ENCODE measurements around the gene MCC. TPM values are rescaled to one million over a fixed set of nuclear protein-coding genes. Genes with fewer than 3 reads are reported as not detected.

The MCC gene
- total RNA-seq, 1 experiment from 2014 or later = 7.6 TPM

GRCh38 chr5:113003763-113004162 is 484.5 kb downstream of the MCC start:
- no peak overlapping the region for H3K27ac Mint-ChIP-seq
- Histone ChIP-seq H3K9me3 (ENCODE audit: control insufficient read depth, low read depth, low read length) (no peaks in the 10 kb centered on the region), H2BK20ac (ENCODE audit: low read depth, low read length, poor library complexity, severe bottlenecking) (no peak overlapping the region), H3K79me2 (ENCODE audit: insufficient read depth, low read length) (no peaks in the 10 kb centered on the region), H3K4ac (ENCODE audit: low read depth, low read length) (no peak overlapping the region), H3T11ph (ENCODE audit: low read length) (no peak overlapping the region), H2BK15ac (ENCODE audit: low read depth, low read length) (no peak overlapping the region), H3K27me3 (ENCODE audit: insufficient read depth, low read length) (no peaks in the 10 kb centered on the region), H3K27ac (ENCODE audit: insufficient read length, low read depth, low read length) (no peak overlapping the region), H2BK120ac (ENCODE audit: low read depth, low read length, poor library complexity, severe bottlenecking) (no peak overlapping the region), H3K23ac (ENCODE audit: insufficient read length, low read depth, low read length) (no peak overlapping the region), H3K4me2 (ENCODE audit: insufficient read depth, insufficient read length, low read length) (no peak overlapping the region), H2AFZ (ENCODE audit: low read length) (no peak overlapping the region), H4K8ac (replicated peaks; ENCODE audit: insufficient read length, low read depth, low read length) (no peak overlapping the region), H3K9ac (ENCODE audit: extremely low read depth, insufficient read length, low read length) (no peak overlapping the region), H2BK5ac (ENCODE audit: insufficient read length, low read length) (no peak overlapping the region), H4K5ac (ENCODE audit: insufficient read length, low read depth, low read length) (no peak overlapping the region), H3K23me2 (ENCODE audit: insufficient read length, low read depth, low read length, poor library complexity, severe bottlenecking) (no peaks in the 10 kb centered on the region), H3K4me1 (ENCODE audit: insufficient read depth, low read length) (no peaks in the 10 kb centered on the region), H2BK12ac (ENCODE audit: insufficient read length, low read depth, low read length) (no peak overlapping the region), H2AK5ac (ENCODE audit: insufficient read length, low read length) (no peak overlapping the region), H4K91ac (ENCODE audit: insufficient read length, low read depth, low read length) (no peak overlapping the region), H3K79me1 (ENCODE audit: insufficient read depth, low read depth, low read length, poor library complexity, severe bottlenecking) (no peaks in the 10 kb centered on the region), H3K18ac (ENCODE audit: insufficient read length, low read depth, low read length) (no peak overlapping the region), H3K14ac (ENCODE audit: insufficient read depth, low read length) (no peak overlapping the region), H4K20me1 (ENCODE audit: control insufficient read depth, insufficient read depth, insufficient read length) (no peaks in the 10 kb centered on the region), H3K56ac (ENCODE audit: insufficient read length, low read depth, low read length) (no peak overlapping the region)
- no peak overlapping the region for H3K4me3 Mint-ChIP-seq
- TF ChIP-seq CTCF (conservative IDR thresholded peaks at IDR 0.05) = no peak
- H3K4me1 Mint-ChIP-seq = peaks cover 0 to 2% of the 10 kb centered on the region in 2 experiments; a peak in 1 of 4 replicates
- DNase-seq = no peak
- H3K9me3 Mint-ChIP-seq = no peaks in the 10 kb centered on the region
- H3K36me3 Mint-ChIP-seq (ENCODE audit: insufficient read depth in 1 of 3, low read depth in 3 of 3) = peaks cover 36 to 71% (median 67%) of the 10 kb centered on the region in 3 experiments
- WGBS (ENCODE audit: extremely low coverage, insufficient read length, low lambda C conversion rate) = no CpG with 5 or more reads among the region's 3 CpGs
- no peaks in the 10 kb centered on the region for H3K27me3 Mint-ChIP-seq (ENCODE audit: low read depth)

All from H9 (cell line).